ENCODE measurements around the gene PLN.

DNA sequence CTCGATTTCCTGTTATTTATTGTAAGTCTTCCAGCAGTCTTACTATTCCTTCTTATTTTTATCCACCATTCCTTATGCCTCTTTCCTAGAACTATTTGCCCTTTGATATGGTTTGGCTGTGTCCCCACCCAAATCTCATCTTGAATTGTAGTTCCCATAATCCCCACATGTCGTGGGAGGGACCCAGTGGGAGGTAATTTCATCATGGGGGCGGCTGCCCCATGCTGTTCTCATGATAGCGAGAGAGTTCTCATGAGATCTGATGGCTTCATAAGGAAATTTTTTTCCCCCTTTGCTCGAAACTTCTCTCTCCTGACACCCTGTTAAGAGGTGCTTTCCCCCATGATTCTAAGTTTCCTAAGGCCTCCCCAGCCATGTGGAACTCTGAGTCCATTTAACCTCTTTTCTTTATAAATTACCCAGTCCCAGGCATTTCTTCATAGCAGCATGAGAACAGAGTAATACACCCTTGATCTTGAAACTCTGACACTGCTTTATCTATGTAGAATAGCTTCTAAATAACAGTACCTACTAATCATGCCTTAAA lies 48.8 kb downstream of the PLN start:
- TF ChIP-seq, protein P1, sequence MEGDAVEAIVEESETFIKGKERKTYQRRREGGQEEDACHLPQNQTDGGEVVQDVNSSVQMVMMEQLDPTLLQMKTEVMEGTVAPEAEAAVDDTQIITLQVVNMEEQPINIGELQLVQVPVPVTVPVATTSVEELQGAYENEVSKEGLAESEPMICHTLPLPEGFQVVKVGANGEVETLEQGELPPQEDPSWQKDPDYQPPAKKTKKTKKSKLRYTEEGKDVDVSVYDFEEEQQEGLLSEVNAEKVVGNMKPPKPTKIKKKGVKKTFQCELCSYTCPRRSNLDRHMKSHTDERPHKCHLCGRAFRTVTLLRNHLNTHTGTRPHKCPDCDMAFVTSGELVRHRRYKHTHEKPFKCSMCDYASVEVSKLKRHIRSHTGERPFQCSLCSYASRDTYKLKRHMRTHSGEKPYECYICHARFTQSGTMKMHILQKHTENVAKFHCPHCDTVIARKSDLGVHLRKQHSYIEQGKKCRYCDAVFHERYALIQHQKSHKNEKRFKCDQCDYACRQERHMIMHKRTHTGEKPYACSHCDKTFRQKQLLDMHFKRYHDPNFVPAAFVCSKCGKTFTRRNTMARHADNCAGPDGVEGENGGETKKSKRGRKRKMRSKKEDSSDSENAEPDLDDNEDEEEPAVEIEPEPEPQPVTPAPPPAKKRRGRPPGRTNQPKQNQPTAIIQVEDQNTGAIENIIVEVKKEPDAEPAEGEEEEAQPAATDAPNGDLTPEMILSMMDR (IDR thresholded peaks at IDR 0.05; ENCODE audit: low read depth, low read length, poor library complexity, severe bottlenecking), result no peak
- TF ChIP-seq EZH2phosphoT487 (IDR thresholded peaks at IDR 0.05; ENCODE audit: borderline replicate concordance, low read length), result no peak

All from DOHH2 (cell line).